Measurements from ENCODE around the gene FCER1G.
A peak's percentile ranks its signal among the peaks of the same experiment; 100 is the strongest.

The FCER1G gene

DNA sequence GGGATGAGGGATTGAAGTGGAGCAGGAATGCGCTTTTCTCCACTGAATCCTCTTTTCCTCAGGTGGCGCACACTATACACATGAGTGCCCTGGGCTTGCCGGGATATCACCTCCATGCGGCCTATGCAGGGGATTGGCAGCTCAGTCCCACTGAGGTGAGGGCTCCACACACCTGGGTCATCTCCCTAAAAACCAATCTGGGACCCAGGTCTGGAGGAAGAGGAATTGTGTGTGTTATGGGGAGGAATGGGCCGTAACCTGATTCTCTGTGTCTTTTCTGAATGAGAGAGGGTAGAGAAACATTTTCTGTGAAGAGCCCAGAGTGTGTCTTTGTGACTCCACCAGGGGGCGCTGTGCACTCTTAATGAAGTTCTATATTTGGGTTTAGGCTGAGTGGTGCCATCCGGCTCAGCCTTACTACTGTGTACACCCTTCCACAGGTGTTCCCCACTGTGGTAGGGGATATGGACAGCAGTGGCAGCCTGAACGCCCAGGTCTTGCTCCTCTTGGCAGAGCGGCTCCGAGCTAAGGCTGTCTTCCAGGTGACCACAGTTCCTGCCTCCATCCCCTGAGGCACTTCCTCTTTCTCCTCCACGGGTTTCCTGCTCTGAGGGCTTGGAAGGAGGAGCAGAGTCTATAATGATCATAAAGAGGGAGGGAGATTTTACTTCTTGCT lies 12.2 kb downstream of the FCER1G start:
- Histone ChIP-seq H3K4me1 (ENCODE audit: control insufficient read depth, insufficient read depth, low read length, poor library complexity, severe bottlenecking) (peaks cover 20% of the 10 kb centered on the region), H3K27me3 (replicated peaks; ENCODE audit: control insufficient read depth, insufficient read depth, low read length, poor library complexity, severe bottlenecking) (no peaks in the 10 kb centered on the region), H3K9me3 (ENCODE audit: control insufficient read depth, low read length) (no peaks in the 10 kb centered on the region), H3K27ac (ENCODE audit: insufficient read depth, low read length, poor library complexity, severe bottlenecking) (no peak overlapping the region), H3K4me3 (ENCODE audit: insufficient read depth, low read depth, low read length, poor library complexity, severe bottlenecking) (no peak overlapping the region), H3K36me3 (ENCODE audit: control insufficient read depth, insufficient read depth, low read length) (peaks cover 21% of the 10 kb centered on the region)
- DNase-seq: peak; percentile 65 to 81 (median 73)

DNA sequence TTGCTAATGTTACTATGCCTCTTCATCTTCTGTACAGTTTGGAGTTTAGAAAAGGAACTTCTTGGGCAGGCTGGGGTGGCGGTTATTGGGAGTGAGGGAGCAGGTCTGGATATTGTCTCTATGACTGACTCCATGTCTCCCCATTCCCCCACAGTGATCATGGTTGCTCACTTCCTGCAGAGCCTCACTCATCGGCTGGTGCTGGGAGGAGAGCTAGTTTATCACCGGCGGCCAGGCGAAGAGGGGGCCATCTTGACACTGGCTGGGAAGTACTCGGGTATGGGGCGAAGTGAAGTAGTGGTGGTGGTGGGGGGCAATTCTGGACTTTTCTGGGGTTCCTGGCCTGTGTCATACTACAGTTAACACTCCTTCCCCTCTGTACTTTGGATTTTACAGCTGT lies 12.9 kb downstream of the FCER1G start:
- Histone ChIP-seq H3K4me1 (ENCODE audit: control insufficient read depth, insufficient read depth, low read length, poor library complexity, severe bottlenecking) (peaks cover 20% of the 10 kb centered on the region), H3K27me3 (replicated peaks; ENCODE audit: control insufficient read depth, insufficient read depth, low read length, poor library complexity, severe bottlenecking) (no peaks in the 10 kb centered on the region), H3K27ac (ENCODE audit: insufficient read depth, low read length, poor library complexity, severe bottlenecking) (no peak overlapping the region), H3K4me3 (ENCODE audit: insufficient read depth, low read depth, low read length, poor library complexity, severe bottlenecking) (no peak overlapping the region), H3K36me3 (ENCODE audit: control insufficient read depth, insufficient read depth, low read length) (peaks cover 21% of the 10 kb centered on the region), H3K9me3 (ENCODE audit: control insufficient read depth, low read length) (no peaks in the 10 kb centered on the region)
- no peak for DNase-seq

DNA sequence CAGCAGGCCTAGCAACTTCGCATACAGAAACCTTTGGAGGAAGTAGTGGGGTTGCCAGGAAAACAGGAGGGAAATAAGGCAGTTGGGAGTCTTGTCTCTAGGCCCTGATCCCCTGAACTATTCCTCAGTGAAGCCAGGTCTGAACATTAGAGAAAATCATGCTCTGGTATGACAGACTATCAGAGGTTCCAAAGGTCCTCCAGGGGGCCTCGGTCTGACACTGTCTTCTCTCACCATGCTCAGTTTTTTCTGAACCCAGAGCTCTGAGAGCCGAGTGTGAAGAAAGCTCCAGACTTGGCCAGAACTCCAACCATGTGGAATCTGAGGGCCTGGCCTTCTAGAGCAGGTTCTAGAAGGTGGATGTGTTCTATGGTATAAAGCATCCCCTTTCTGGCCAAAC lies 14.8 kb downstream of the FCER1G start:
- Histone ChIP-seq H3K27me3 (replicated peaks; ENCODE audit: control insufficient read depth, insufficient read depth, low read length, poor library complexity, severe bottlenecking) (no peaks in the 10 kb centered on the region), H3K9me3 (ENCODE audit: control insufficient read depth, low read length) (no peaks in the 10 kb centered on the region), H3K4me1 (ENCODE audit: control insufficient read depth, insufficient read depth, low read length, poor library complexity, severe bottlenecking) (peaks cover 20% of the 10 kb centered on the region), H3K36me3 (ENCODE audit: control insufficient read depth, insufficient read depth, low read length) (peaks cover 21% of the 10 kb centered on the region), H3K27ac (ENCODE audit: insufficient read depth, low read length, poor library complexity, severe bottlenecking) (no peak overlapping the region), H3K4me3 (ENCODE audit: insufficient read depth, low read depth, low read length, poor library complexity, severe bottlenecking) (no peak overlapping the region)
- no peak for DNase-seq

DNA sequence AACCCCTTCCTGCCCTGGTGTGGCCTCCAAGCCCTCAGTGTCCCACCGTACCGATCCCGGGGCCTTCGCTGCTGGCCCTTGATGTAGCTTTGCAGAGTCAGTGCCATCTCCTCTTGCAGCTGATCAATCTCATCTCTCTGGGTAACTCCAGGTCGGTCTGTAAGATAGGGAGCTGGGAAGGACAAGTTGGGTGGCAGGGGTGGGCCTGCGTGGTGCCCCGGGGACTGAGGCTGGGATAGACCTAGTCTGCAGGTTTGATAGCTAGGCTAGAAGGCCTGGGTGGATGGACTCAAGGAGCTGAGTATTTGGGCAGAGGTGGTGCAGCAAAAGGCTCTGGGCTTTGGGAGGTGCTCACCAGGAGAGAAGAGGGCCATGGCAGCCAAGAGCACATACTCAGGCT lies 15.7 kb downstream of the FCER1G start:
- no peaks in the 10 kb centered on the region for H3K9me3 ChIP-seq (ENCODE audit: control insufficient read depth, low read length)
- no peaks in the 10 kb centered on the region for H3K27me3 ChIP-seq (replicated peaks; ENCODE audit: control insufficient read depth, insufficient read depth, low read length, poor library complexity, severe bottlenecking)
- peaks cover 21% of the 10 kb centered on the region for H3K36me3 ChIP-seq (ENCODE audit: control insufficient read depth, insufficient read depth, low read length)
- peaks cover 15% of the 10 kb centered on the region for H3K4me1 ChIP-seq (ENCODE audit: control insufficient read depth, insufficient read depth, low read length, poor library complexity, severe bottlenecking)
- no peak overlapping the region for H3K4me3 ChIP-seq (ENCODE audit: insufficient read depth, low read depth, low read length, poor library complexity, severe bottlenecking)
- no peak for DNase-seq
- H3K27ac ChIP-seq (ENCODE audit: insufficient read depth, low read length, poor library complexity, severe bottlenecking): no peak overlapping the region

DNA sequence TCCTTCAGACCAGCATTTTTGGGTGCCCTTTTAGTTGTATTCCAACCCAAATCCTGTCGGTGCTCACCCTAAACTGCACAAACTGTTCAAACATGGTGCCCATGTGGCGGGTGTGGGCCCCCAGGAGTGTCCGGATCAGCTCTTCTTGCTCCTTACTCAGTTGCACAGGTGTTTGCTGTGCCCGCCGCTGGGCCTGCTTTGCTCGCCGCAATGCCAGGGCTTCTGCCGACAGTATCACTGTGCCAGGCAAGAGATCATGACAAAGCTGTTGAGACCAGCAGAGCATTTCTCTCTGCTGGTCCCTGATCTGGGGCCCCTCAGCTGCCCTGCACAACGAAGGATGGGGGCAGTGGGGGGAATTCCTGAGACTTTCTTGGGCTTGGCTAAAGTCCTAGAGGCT lies 18.0 kb downstream of the FCER1G start:
- Histone ChIP-seq H3K4me3 (ENCODE audit: insufficient read depth, low read depth, low read length, poor library complexity, severe bottlenecking) (no peak overlapping the region), H3K4me1 (ENCODE audit: control insufficient read depth, insufficient read depth, low read length, poor library complexity, severe bottlenecking) (no peaks in the 10 kb centered on the region), H3K36me3 (ENCODE audit: control insufficient read depth, insufficient read depth, low read length) (peaks cover 21% of the 10 kb centered on the region), H3K27ac (ENCODE audit: insufficient read depth, low read length, poor library complexity, severe bottlenecking) (no peak overlapping the region), H3K9me3 (ENCODE audit: control insufficient read depth, low read length) (no peaks in the 10 kb centered on the region), H3K27me3 (replicated peaks; ENCODE audit: control insufficient read depth, insufficient read depth, low read length, poor library complexity, severe bottlenecking) (no peaks in the 10 kb centered on the region)
- DNase-seq: no peak

DNA sequence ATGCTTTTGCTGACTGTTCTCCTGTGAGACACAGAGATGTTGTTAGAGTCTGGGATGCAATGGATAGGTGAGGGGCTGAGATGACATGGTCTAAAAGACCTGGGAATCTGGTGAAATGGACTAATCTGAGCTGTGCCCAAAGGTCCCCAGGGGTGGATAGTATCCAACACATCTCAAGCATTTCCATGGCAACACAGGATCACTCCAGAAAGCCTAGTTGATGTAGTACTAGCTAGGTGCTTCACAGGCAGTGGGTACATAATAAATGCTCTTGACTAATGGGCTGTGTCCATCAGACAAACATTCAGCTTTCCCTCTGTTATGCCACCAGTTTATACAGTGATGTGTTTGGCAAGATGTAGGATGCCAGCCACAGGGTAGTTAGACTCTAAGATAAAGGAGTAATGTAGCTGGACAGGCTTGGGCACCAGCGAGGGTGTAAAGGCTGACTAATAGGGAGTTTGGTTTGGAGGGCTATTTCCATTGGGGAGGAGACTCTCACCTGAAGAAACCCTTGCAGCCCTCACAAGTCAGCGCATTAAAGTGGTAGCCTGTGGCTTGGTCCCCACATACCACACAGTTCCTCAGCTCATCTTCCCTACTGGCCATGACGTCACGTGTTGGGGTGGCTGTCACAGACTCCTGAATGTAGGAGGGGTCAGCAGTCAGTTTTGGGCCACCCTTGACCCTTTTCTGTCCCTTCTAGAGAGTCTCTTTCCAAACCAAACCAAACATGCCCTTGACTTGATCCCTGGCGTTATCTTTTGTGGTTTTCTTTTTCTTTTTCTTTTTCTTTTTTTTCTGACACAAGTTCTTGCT lies 21.1 kb downstream of the FCER1G start:
- H3K4me3 ChIP-seq (ENCODE audit: insufficient read depth, low read depth, low read length, poor library complexity, severe bottlenecking): no peak overlapping the region

DNA sequence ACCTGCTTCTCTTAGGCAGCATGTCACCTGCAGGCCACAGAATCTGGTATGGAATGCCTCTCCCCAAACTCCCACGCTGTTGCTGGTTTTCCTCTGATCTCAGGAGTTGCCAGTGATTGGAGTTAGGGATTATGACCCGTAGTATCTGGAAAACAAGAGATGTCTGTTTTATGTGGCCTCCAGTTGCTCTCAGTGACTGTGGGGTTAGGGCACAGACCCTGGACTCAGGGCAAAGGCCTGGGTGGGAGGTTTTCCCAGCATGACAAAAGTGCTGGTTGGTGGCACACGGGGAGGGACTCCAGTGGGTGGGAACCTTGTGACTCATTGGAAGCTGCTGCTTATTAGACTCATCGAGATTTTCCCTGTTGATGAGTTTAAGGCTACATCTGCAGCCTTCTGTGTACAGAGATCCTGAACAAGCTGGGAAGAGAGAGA lies 23.0 kb downstream of the FCER1G start, which contains the start of gene NR1I3:
NR1I3 (minus strand) TSS at position 165 of the 435 bp plus-strand sequence. CDS start 1,638 bp downstream, outside the sequence.
- Histone ChIP-seq H3K36me3 (ENCODE audit: control insufficient read depth, insufficient read depth, low read length) (no peaks in the 10 kb centered on the region), H3K27me3 (replicated peaks; ENCODE audit: control insufficient read depth, insufficient read depth, low read length, poor library complexity, severe bottlenecking) (no peaks in the 10 kb centered on the region), H3K4me3 (ENCODE audit: insufficient read depth, low read depth, low read length, poor library complexity, severe bottlenecking) (no peak within 1 kb of the TSS), H3K4me1 (ENCODE audit: control insufficient read depth, insufficient read depth, low read length, poor library complexity, severe bottlenecking) (no peaks in the 10 kb centered on the region), H3K9me3 (ENCODE audit: control insufficient read depth, low read length) (no peaks in the 10 kb centered on the region), H3K27ac (ENCODE audit: insufficient read depth, low read length, poor library complexity, severe bottlenecking) (no peak within 1 kb of the TSS)
- no peak for DNase-seq

More for the DNA sequence above, 21.1 kb downstream of the FCER1G start:
- Histone ChIP-seq H3K36me3 (ENCODE audit: control insufficient read depth, insufficient read depth, low read length) (no peaks in the 10 kb centered on the region), H3K4me1 (ENCODE audit: control insufficient read depth, insufficient read depth, low read length, poor library complexity, severe bottlenecking) (no peaks in the 10 kb centered on the region), H3K9me3 (ENCODE audit: control insufficient read depth, low read length) (no peaks in the 10 kb centered on the region), H3K27ac (ENCODE audit: insufficient read depth, low read length, poor library complexity, severe bottlenecking) (no peak overlapping the region), H3K27me3 (replicated peaks; ENCODE audit: control insufficient read depth, insufficient read depth, low read length, poor library complexity, severe bottlenecking) (no peaks in the 10 kb centered on the region)
- DNase-seq: no peak

DNA sequence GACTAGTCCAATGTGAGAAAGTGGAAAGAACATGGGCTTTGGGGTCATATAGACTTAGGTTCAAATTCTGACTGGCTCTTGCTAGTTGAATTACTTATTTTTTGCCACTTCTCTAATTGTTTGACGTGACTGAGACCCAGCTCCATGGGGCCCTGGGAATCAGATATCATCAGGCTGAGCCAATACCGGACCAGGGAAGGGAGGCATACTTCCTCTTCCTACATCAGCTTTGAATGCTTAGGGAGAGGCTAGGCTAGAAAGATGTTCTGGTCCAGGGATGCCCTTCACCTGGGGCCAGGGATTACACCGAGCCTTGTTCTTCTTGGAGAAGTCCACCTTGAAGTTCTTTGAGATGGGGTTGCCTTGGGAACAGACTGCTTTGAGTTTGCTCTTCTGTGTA lies 26.6 kb downstream of the FCER1G start:
- Histone ChIP-seq H3K4me1 (ENCODE audit: control insufficient read depth, insufficient read depth, low read length, poor library complexity, severe bottlenecking) (no peaks in the 10 kb centered on the region), H3K4me3 (ENCODE audit: insufficient read depth, low read depth, low read length, poor library complexity, severe bottlenecking) (no peak overlapping the region), H3K27me3 (replicated peaks; ENCODE audit: control insufficient read depth, insufficient read depth, low read length, poor library complexity, severe bottlenecking) (no peaks in the 10 kb centered on the region), H3K27ac (ENCODE audit: insufficient read depth, low read length, poor library complexity, severe bottlenecking) (no peak overlapping the region), H3K36me3 (ENCODE audit: control insufficient read depth, insufficient read depth, low read length) (no peaks in the 10 kb centered on the region), H3K9me3 (ENCODE audit: control insufficient read depth, low read length) (no peaks in the 10 kb centered on the region)
- no peak for DNase-seq

DNA sequence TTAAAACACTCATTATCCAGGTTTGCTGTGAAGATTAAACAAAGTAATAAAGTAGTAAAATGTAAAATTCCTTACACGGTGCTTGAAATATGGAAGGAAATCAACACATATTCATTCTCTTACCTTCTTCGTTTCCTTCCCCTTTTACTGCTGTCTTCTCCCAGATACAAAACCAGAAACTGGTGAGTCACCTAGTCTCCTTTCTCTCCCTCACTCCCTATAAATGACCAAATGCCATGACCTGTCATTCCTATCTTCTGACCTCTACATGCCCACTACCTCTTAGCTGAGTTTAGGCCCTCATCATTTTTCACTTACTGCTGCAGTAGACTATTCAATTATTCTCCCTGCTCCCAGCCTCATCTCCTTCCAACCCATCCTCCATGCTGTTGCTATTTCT lies 27.2 kb downstream of the FCER1G start:
- Histone ChIP-seq H3K27ac (ENCODE audit: insufficient read depth, low read length, poor library complexity, severe bottlenecking) (no peak overlapping the region), H3K36me3 (ENCODE audit: control insufficient read depth, insufficient read depth, low read length) (no peaks in the 10 kb centered on the region), H3K4me1 (ENCODE audit: control insufficient read depth, insufficient read depth, low read length, poor library complexity, severe bottlenecking) (no peaks in the 10 kb centered on the region), H3K9me3 (ENCODE audit: control insufficient read depth, low read length) (no peaks in the 10 kb centered on the region), H3K4me3 (ENCODE audit: insufficient read depth, low read depth, low read length, poor library complexity, severe bottlenecking) (no peak overlapping the region), H3K27me3 (replicated peaks; ENCODE audit: control insufficient read depth, insufficient read depth, low read length, poor library complexity, severe bottlenecking) (no peaks in the 10 kb centered on the region)
- no peak for DNase-seq

DNA sequence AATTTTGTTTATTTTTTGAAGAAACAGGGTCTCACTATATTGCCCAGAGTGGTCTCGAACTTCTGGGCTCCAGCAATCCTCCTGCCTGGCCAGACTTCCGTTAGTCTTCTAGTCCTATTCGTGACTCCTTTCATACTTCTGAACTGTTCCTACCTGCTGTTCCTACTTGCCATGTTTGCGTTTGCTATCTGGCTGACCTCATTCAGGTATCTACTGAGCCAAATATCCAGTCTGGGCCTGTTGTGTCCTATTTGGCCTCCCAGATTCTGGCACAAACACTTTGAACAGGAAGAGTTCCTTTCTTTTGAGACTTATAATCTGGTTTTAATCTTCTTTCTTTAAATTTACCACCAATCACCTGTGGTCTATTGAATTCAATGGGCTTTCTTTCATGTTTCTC lies 29.8 kb downstream of the FCER1G start:
- Histone ChIP-seq H3K4me1 (ENCODE audit: control insufficient read depth, insufficient read depth, low read length, poor library complexity, severe bottlenecking) (no peaks in the 10 kb centered on the region), H3K27me3 (replicated peaks; ENCODE audit: control insufficient read depth, insufficient read depth, low read length, poor library complexity, severe bottlenecking) (no peaks in the 10 kb centered on the region), H3K4me3 (ENCODE audit: insufficient read depth, low read depth, low read length, poor library complexity, severe bottlenecking) (no peak overlapping the region), H3K9me3 (ENCODE audit: control insufficient read depth, low read length) (no peaks in the 10 kb centered on the region), H3K27ac (ENCODE audit: insufficient read depth, low read length, poor library complexity, severe bottlenecking) (no peak overlapping the region), H3K36me3 (ENCODE audit: control insufficient read depth, insufficient read depth, low read length) (no peaks in the 10 kb centered on the region)
- no peak for DNase-seq

Data from effector memory CD4-positive, alpha-beta T cell (primary cell).